ENCODE results near the gene PLEKHG3. TPM values are rescaled to one million over a fixed set of nuclear protein-coding genes. Genes with fewer than 3 reads are reported as not detected.

PLEKHG3 gene
- total RNA-seq, 1 experiment from 2014 or later = 75.3 TPM

DNA sequence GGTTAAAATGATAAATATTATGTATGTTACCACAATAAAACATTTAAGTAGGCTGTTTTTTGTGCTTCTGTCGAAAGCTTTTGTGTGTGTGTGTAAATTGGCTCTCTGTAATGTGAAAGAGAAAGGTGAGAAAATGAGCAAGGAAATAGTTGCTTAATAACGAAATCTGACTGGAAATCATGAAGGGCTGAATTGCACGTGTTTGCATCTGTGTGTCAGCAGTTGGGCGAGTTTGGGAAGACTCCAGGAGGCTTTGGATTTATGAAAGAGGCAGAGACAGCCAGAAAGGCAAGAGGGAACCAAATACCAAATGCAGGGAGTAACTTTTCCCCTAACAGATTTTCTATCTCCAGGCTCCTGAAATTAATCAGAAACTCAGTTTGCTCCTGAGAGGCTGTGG is 47.2 kb upstream of the PLEKHG3 start (continued):
- TF ChIP-seq NFYB (CRISPR knock-in tag; conservative IDR thresholded peaks at IDR 0.05; ENCODE audit: low read depth) (no peak), GRHL2 (CRISPR knock-in tag; IDR thresholded peaks at IDR 0.05; ENCODE audit: insufficient replicate concordance, severe bottlenecking) (no peak)
- TF ChIP-seq, protein P1, sequence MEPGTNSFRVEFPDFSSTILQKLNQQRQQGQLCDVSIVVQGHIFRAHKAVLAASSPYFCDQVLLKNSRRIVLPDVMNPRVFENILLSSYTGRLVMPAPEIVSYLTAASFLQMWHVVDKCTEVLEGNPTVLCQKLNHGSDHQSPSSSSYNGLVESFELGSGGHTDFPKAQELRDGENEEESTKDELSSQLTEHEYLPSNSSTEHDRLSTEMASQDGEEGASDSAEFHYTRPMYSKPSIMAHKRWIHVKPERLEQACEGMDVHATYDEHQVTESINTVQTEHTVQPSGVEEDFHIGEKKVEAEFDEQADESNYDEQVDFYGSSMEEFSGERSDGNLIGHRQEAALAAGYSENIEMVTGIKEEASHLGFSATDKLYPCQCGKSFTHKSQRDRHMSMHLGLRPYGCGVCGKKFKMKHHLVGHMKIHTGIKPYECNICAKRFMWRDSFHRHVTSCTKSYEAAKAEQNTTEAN (CRISPR knock-in tag; IDR thresholded peaks at IDR 0.05) = no peak

DNA sequence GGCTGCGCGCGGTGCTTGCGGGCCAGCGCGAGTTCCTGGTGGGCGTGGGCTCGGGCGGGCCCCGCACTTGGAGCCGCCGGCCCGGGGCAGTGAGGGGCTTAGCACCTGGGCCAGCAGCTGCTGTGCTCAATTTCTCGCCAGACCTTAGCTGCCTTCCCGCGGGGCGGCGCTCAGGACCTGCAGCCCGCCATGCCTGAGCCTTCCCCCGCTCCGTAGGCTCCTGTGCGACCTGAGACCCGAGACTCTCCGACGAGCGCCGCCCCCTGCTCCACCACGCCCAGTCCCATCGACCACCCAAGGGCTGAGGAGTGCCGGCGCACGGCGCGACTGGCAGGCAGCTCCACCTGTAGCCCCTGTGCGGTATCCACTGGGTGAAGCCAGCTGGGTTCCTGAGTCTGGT is 46.0 kb upstream of the PLEKHG3 start:
- Mint-ChIP-seq H3K4me1 (peaks cover 8% of the 10 kb centered on the region; the same call in 1 of the 2 replicates), H3K27ac (no peak overlapping the region)
- TF ChIP-seq ZSCAN18 (CRISPR knock-in tag; IDR thresholded peaks at IDR 0.05) (no peak), ZNF232 (CRISPR knock-in tag; IDR thresholded peaks at IDR 0.05) (no peak), SOX15 (CRISPR knock-in tag; IDR thresholded peaks at IDR 0.05) (no peak), OVOL2 (CRISPR knock-in tag; IDR thresholded peaks at IDR 0.05; ENCODE audit: borderline replicate concordance) (no peak), ESRRA (CRISPR knock-in tag; IDR thresholded peaks at IDR 0.05; ENCODE audit: borderline replicate concordance) (no peak), ZNF416 (CRISPR knock-in tag; IDR thresholded peaks at IDR 0.05) (no peak), KAT7 (CRISPR knock-in tag; IDR thresholded peaks at IDR 0.05; ENCODE audit: borderline replicate concordance) (no peak), HMGA2 (CRISPR knock-in tag; IDR thresholded peaks at IDR 0.05) (no peak), JUN (CRISPR knock-in tag; IDR thresholded peaks at IDR 0.05) (no peak), CDX4 (CRISPR knock-in tag; IDR thresholded peaks at IDR 0.05; ENCODE audit: borderline replicate concordance) (no peak), IRF2 (CRISPR knock-in tag; IDR thresholded peaks at IDR 0.05; ENCODE audit: borderline replicate concordance, low read depth) (no peak), GABPB1 (CRISPR knock-in tag; IDR thresholded peaks at IDR 0.05) (no peak), ZNF263 (CRISPR knock-in tag; IDR thresholded peaks at IDR 0.05; ENCODE audit: low read depth) (no peak)
- TF ChIP-seq, protein P2, sequence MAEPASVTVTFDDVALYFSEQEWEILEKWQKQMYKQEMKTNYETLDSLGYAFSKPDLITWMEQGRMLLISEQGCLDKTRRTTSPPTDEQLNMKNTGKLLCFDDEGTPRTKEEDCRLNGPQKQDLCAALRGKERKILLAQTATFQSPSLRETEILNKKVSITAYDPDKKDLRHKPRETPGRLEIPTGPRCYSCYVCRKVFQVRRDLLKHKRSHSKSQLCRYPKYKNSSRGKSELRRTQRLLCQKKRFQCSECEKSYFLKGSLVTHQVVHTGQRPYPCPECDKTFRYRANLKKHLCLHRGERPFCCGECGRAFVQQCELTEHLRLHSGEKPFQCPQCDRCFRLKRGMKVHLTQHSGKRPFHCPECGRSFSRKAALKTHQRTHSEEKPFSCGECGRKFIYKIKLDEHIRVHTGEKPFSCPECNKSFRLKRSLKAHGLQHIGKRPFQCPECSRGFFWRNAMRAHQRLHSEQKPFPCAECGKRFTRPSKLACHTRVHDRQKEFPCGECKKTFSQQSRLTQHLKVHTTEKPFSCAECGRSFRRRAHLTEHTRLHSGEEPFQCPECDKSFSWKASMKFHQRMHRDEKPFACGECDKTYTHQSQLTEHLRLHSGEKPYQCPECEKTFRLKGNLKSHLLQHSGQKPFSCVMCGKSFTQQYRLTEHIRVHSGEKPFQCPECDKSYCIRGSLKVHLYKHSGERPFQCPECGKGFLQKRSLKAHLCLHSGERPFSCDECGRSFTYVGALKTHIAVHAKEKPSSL (CRISPR knock-in tag; conservative IDR thresholded peaks at IDR 0.05) = no peak
- TF ChIP-seq, protein P3, sequence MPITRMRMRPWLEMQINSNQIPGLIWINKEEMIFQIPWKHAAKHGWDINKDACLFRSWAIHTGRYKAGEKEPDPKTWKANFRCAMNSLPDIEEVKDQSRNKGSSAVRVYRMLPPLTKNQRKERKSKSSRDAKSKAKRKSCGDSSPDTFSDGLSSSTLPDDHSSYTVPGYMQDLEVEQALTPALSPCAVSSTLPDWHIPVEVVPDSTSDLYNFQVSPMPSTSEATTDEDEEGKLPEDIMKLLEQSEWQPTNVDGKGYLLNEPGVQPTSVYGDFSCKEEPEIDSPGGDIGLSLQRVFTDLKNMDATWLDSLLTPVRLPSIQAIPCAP (CRISPR knock-in tag; IDR thresholded peaks at IDR 0.05) = no peak

More for the DNA sequence above, 46.0 kb upstream of the PLEKHG3 start:
- peak; percentile 20 for DNase-seq (ENCODE audit: low spot score)
- Mint-ChIP-seq H3K27me3 (ENCODE audit: low read depth) (no peaks in the 10 kb centered on the region), H3K9me3 (peaks cover 7% of the 10 kb centered on the region; the same call in 1 of the 2 replicates), H3K4me3 (no peak overlapping the region), H3K36me3 (peaks cover 7% of the 10 kb centered on the region; the same call in 1 of the 2 replicates)
- ChIA-PET CTCF (interaction anchor here (1.2 kb wide), 1 partner anchor 21 kb away, joined by 3 read pairs; no protein-coding TSS in a partner anchor), POLR2A (no interaction called here)
- ATAC-seq = no peak

Measured in WTC11 (cell line).